Skeletal muscle tissue (tissue), 4 donors: ENCODE data around the gene DPT. TPM values are rescaled to one million over a fixed set of nuclear protein-coding genes. Genes with fewer than 3 reads are reported as not detected.
A peak's percentile ranks its signal among the peaks of the same experiment; 100 is the strongest.

Source experiments
- H3K27ac ChIP-seq: one replicate; pipeline ENCODE4 v1.7.0; 2013; ENCODE audit warnings: mild to moderate bottlenecking, low read depth, low read length, inconsistent platforms
- H3K27me3 ChIP-seq, 3 donors: one replicate each; pipeline ENCODE4 v1.7.0; 2013; ENCODE audit warnings: low read length in 3 of 3; ENCODE audit not compliant: control insufficient read depth in 3 of 3, insufficient read depth in 3 of 3
- H3K36me3 ChIP-seq, 3 donors: one replicate each; pipeline ENCODE4 v1.7.0; 2013; ENCODE audit warnings: low read length in 3 of 3; ENCODE audit not compliant: control insufficient read depth in 3 of 3, insufficient read depth in 3 of 3
- H3K4me1 ChIP-seq, 3 donors: one replicate each; pipeline ENCODE4 v1.7.0; 2013; ENCODE audit warnings: low read length in 3 of 3, mild to moderate bottlenecking in 3 of 3; ENCODE audit not compliant: control insufficient read depth in 3 of 3, insufficient read depth in 3 of 3
- H3K4me3 ChIP-seq, 3 donors: one replicate each; pipeline ENCODE4 v1.7.0; 2013; ENCODE audit warnings: low read length in 3 of 3
- H3K9ac ChIP-seq, 3 donors: one replicate each; pipeline ENCODE4 v1.7.0; 2013; ENCODE audit warnings: low read length in 3 of 3, mild to moderate bottlenecking in 3 of 3, moderate library complexity in 2 of 3, low read depth in 1 of 3
- H3K9me3 ChIP-seq, 3 donors: one replicate each; pipeline ENCODE4 v1.7.0; 2013; ENCODE audit warnings: low read length in 3 of 3; ENCODE audit not compliant: control insufficient read depth in 3 of 3
- total RNA-seq: library from RNA; depleted of rRNA; stranded (reverse); fragments of >200 nt; gene quantifications from one replicate; pipeline ENCODE4 v1.2.3, GENCODE V29; 2014
- donor health status: Osteomylitis.

The DPT gene
- total RNA-seq, 1 donor from 2014 or later, result 74.6 TPM

DNA sequence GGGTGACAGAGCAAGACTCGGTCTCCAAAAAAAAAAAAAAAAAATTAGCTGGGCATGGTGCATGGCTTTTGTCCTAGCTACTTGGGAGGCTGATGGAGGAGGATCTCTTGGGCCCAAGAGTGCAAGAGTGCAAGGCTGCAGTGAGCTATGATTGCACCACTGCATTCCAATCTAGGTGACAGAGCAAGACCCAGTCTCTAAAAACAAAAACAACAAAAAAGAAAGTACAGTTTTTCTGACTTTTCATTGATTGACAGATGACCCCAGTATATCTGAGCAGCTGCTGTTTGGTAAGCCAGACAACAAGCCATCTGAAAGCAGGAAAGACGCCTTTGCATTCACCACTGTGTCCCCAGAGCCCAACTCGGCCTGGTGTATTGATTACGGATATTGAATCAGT lies 10.9 kb upstream of the DPT start:
- Histone ChIP-seq H3K27me3 (no peaks in the 10 kb centered on the region), H3K9ac (no peak overlapping the region), H3K4me1 (peaks cover 0 to 3% (median 2%) of the 10 kb centered on the region in 3 donors), H3K27ac (no peak overlapping the region), H3K9me3 (no peaks in the 10 kb centered on the region), H3K4me3 (no peak overlapping the region), H3K36me3 (no peaks in the 10 kb centered on the region)

DNA sequence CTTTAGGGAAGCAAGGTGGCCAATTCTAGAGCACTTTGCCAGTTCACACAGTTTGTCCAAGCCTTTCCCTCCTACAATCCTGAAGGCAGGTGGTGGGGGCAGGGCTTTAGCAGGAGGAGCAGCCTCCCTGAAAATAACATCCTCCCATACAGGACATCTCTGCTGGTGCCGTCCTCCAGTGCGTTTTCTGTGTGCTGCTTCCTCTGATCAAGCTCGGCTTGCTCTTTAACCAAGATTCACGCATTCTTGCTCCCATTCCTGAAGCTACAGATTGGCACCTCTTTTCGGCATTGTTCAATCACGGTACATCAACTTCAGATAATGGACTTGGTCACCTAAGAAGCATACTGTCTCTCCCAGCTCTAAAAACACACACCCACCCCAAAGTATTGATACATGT lies 7.5 kb upstream of the DPT start:
- Histone ChIP-seq H3K9me3 (no peaks in the 10 kb centered on the region), H3K27ac (no peak overlapping the region), H3K4me1 (peaks cover 6 to 10% (median 9%) of the 10 kb centered on the region in 3 donors), H3K9ac (no peak overlapping the region), H3K36me3 (no peaks in the 10 kb centered on the region), H3K4me3 (no peak overlapping the region), H3K27me3 (no peaks in the 10 kb centered on the region)

DNA sequence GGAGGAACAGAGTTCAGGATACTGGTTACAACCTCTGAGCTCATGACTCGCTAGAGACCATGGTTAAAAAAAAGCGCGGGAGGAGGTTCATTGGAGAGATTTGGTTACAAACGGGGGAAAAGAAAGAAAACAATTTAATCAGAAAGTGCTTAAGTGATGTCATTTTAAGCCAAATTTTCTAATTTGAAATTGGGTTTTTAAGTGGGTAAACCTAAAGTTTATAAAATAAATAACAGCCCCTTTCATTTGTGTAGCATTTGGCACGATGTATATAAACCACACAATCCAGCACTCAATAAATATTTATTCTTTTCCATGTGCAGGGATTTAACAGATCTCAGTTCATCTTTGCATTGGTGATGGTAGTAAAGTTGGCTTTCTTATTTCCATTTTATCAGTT lies 7.0 kb upstream of the DPT start:
- Histone ChIP-seq H3K9ac (no peak overlapping the region), H3K36me3 (no peaks in the 10 kb centered on the region), H3K4me3 (no peak overlapping the region), H3K27me3 (no peaks in the 10 kb centered on the region), H3K4me1 (peaks cover 6 to 10% (median 9%) of the 10 kb centered on the region in 3 donors), H3K27ac (no peak overlapping the region), H3K9me3 (no peaks in the 10 kb centered on the region)

DNA sequence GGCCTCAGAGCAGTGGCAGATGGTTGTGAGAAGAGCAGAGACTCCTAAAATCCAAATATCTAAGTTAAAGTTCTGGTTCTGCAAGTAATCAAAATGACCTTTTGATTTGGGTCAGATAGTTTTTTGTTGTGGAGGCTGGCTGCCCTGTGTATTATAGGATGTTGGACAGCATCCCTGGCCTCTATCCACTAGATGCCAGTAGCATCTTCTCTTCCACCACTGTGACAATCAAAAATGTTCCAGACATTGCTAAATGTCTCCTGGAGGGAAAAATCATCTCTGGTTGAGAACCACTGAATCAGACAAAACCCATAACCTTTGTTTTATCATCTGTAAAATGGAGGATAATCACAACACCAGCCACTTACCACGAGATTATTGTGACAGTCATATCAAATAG lies 5.9 kb upstream of the DPT start:
- H3K9ac ChIP-seq, result no peak overlapping the region
- H3K27me3 ChIP-seq, result no peaks in the 10 kb centered on the region
- H3K9me3 ChIP-seq, result no peaks in the 10 kb centered on the region
- no peak overlapping the region for H3K4me3 ChIP-seq
- H3K27ac ChIP-seq, result no peak overlapping the region
- H3K4me1 ChIP-seq, result peaks cover 6 to 10% (median 9%) of the 10 kb centered on the region in 3 donors
- no peaks in the 10 kb centered on the region for H3K36me3 ChIP-seq

DNA sequence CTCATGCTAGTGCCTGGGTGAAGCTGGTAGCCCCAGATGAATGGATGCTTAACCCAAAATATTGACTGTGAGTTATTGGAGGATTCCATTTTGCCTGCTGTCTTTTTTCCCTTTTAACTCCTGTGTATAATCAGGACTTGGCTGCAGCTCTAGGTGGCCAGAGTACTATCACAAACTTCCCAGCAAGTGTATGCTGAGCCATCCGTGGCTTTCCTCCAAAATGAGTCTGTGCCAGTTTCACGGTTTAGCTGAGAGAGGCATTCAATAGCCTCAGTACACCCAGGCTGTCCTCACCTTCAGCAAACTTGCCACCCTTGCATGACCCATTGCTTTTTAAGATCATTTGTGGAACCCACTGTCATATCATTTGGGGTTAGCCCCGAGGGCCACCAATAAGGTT lies 5.3 kb upstream of the DPT start:
- Histone ChIP-seq H3K4me1 (peaks cover 9 to 13% (median 10%) of the 10 kb centered on the region in 3 donors), H3K9ac (no peak overlapping the region), H3K27me3 (no peaks in the 10 kb centered on the region), H3K27ac (no peak overlapping the region), H3K36me3 (no peaks in the 10 kb centered on the region), H3K9me3 (no peaks in the 10 kb centered on the region), H3K4me3 (no peak overlapping the region)

DNA sequence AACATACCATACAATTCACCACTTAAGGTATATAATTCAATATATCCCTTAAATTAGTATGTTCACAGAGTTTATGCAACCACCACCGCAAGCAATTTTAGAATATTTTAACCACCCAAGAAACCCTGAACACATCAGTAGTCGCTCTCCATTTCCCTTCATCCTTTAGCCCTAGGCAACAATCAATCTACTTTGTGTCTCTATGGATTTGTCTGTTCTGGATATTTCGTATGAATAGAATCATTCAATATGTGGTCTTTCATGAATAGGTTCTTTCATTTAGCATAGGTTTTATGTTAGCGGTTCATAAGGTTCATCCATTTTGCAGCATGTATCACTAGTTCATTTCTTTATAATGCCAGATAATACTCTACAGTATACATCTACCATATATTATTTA lies 4.2 kb upstream of the DPT start:
- no peaks in the 10 kb centered on the region for H3K36me3 ChIP-seq
- no peaks in the 10 kb centered on the region for H3K27me3 ChIP-seq
- peaks cover 12 to 20% (median 13%) of the 10 kb centered on the region in 3 donors for H3K4me1 ChIP-seq
- H3K9ac ChIP-seq, result no peak overlapping the region
- no peaks in the 10 kb centered on the region for H3K9me3 ChIP-seq
- H3K27ac ChIP-seq, result no peak overlapping the region
- no peak overlapping the region for H3K4me3 ChIP-seq

DNA sequence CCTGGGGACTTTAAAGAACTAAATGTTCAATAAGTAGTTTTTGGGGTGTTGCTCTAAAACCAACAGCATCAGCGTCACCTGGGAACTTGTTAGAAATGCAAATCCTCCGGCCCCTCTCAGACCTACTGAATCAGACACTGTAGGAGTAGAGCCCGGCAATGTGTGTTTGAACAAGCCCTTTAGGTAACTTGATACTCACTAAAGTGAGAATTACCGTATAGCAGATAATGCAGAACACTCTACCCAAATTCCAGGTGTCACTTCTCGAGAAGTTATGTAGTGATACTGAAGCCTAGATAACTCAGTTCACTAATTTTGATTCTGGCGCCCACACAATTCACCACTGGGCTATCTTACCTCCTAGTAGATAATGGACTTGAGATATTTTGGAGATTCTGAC lies 3.7 kb upstream of the DPT start:
- no peak overlapping the region for H3K9ac ChIP-seq

DNA sequence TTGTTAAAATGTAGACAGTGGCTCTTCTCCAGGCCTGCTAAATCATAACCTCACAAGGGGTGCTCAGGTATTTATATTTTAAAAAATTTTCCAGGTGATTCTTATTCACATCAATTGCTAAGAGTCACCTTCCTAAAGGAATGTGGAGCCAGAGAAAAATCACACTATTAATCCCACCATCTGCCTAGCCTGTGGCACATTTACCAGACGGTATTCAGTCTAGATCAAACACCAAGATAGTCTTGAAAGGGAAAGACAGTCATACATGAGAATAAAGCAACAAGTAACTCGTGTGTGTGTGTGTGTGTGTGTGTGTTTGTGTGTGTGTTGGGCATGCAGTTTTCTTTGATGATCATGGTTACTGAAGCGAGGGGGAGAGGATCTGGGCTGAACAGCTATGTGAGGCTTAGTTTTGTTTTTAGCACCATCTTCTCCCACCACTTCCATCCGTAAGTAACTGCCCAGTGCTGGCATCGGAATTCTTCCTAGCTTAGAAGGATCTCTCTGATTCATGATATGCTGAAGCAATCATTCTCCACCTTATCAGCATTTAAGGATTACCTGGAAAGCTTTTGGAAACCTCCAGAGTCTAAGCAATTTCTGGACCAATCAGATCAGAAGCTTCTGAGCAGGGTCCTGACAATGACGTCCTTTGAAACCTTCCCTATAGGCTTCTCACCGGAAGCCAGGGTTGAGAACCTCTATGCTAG lies 2.4 kb upstream of the DPT start:
- no peaks in the 10 kb centered on the region for H3K27me3 ChIP-seq
- peaks cover 11 to 20% (median 13%) of the 10 kb centered on the region in 3 donors for H3K4me1 ChIP-seq
- no peaks in the 10 kb centered on the region for H3K36me3 ChIP-seq
- no peak overlapping the region for H3K27ac ChIP-seq
- no peak overlapping the region for H3K4me3 ChIP-seq
- no peak overlapping the region for H3K9ac ChIP-seq
- no peaks in the 10 kb centered on the region for H3K9me3 ChIP-seq

More for the DNA sequence above, 3.7 kb upstream of the DPT start:
- peaks cover 12 to 20% (median 13%) of the 10 kb centered on the region in 3 donors for H3K4me1 ChIP-seq
- H3K27me3 ChIP-seq, result no peaks in the 10 kb centered on the region
- H3K9me3 ChIP-seq, result no peaks in the 10 kb centered on the region
- H3K27ac ChIP-seq, result no peak overlapping the region
- no peaks in the 10 kb centered on the region for H3K36me3 ChIP-seq
- H3K4me3 ChIP-seq, result no peak overlapping the region

DNA sequence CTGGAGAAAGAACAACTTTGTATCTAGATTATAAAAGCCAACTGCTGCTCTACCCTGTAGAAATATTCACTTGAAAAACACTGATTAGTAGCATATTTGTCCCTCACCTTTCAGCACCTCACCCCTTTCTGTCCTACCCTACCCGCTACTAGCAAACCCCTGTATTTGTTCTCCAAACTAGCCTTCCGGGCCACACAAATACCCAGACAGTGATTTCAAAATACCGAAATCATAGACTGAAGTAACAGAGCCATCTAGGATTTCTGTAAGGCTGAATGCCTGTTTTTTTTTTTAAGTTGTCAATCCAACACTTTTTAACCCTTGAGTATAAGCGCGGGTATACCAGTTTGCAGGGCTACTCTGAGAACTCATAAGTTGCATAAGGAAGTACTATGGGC lies 398 bp upstream of the DPT start:
- H3K4me1 ChIP-seq, result peaks cover 10 to 17% (median 11%) of the 10 kb centered on the region in 3 donors
- no peak overlapping the region for H3K4me3 ChIP-seq
- H3K27me3 ChIP-seq, result no peaks in the 10 kb centered on the region
- peak overlapping the region; percentile 8 for H3K27ac ChIP-seq
- H3K9me3 ChIP-seq, result no peaks in the 10 kb centered on the region
- no peaks in the 10 kb centered on the region for H3K36me3 ChIP-seq
- no peak overlapping the region for H3K9ac ChIP-seq

DNA sequence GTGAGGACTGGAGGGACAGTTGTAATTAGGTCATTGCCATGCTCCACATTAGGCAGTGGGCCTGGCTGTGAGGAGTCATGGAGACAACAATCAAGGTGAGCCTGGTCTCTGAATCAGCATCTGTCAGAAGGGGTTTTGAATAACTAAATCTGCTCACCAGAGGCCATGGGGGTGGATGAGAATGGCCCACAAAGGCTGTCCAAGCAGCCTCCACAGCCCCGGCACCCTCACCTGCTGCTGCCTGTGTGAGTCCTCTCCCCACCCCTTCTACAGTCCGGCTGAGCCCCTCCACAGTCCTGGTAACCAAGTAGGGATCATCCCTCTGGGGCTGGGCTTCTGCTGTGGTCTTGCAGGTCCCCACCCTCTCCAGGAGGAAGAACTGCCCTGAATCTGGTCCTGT lies 2.3 kb downstream of the DPT start:
- H3K36me3 ChIP-seq, result no peaks in the 10 kb centered on the region
- H3K4me1 ChIP-seq, result peaks cover 14 to 17% (median 15%) of the 10 kb centered on the region in 3 donors
- no peaks in the 10 kb centered on the region for H3K27me3 ChIP-seq
- no peaks in the 10 kb centered on the region for H3K9me3 ChIP-seq
- H3K27ac ChIP-seq, result peak overlapping the region; percentile 43
- H3K9ac ChIP-seq, result peak overlapping the region in 1 of 3 donors; percentile 25
- peak overlapping the region in 2 of 3 donors; percentile 41 to 61 for H3K4me3 ChIP-seq
